C4-2B (cell line): ENCODE results near the gene SEC16A.

ENCODE experiments used
- CTCF ChIP-seq: fragments of 450-650 bp; conservative IDR thresholded peaks from 2 replicates; pipeline ENCODE4 v1.5.1; 2017; ENCODE audit warnings: mild to moderate bottlenecking
- ZFX ChIP-seq: fragments of 450-650 bp; IDR thresholded peaks from 2 replicates; pipeline ENCODE4 v1.6.1; 2017

GRCh38 chr9:136422876-136423275 is 60.0 kb downstream of the SEC16A start:
- TF ChIP-seq CTCF (no peak), ZFX (no peak)
